GM12865 (cell line): ENCODE measurements around the gene FAM13A.

Experiments used
- DNase-seq: peaks from one replicate; pipeline ENCODE4 v3.0.0; 2010; ENCODE audit warnings: low read depth
- H3K4me3 ChIP-seq: 2 replicates; pipeline ENCODE4 v1.5.1; 2011; ENCODE audit warnings: mild to moderate bottlenecking, low read depth, low read length, control low read depth
- CTCF ChIP-seq: IDR thresholded peaks from 2 replicates; pipeline ENCODE4 v1.5.1; 2011; ENCODE audit warnings: low read length, control low read depth, low read depth, inconsistent platforms; ENCODE audit not compliant: insufficient read depth; ENCODE audit errors: missing control alignments

Gene FAM13A

GRCh38 chr4:88953400-88953799 is 103.6 kb downstream of the FAM13A start:
- no peak for DNase-seq
- H3K4me3 ChIP-seq: no peak overlapping the region
- TF ChIP-seq CTCF: no peak

- TF ChIP-seq CTCF: no peak
- H3K4me3 ChIP-seq: no peak overlapping the region
- DNase-seq: no peak
Measured at GRCh38 chr4:88952081-88952480, 104.9 kb downstream of the FAM13A start.

GRCh38 chr4:88949605-88950004 is 107.4 kb downstream of the FAM13A start:
- H3K4me3 ChIP-seq: no peak overlapping the region
- TF ChIP-seq CTCF: no peak
- DNase-seq: no peak

- no peak overlapping the region for H3K4me3 ChIP-seq
- no peak for TF ChIP-seq CTCF
- no peak for DNase-seq
Measured at GRCh38 chr4:88940506-88940905, 116.5 kb downstream of the FAM13A start.

GRCh38 chr4:88939697-88940096 is 117.3 kb downstream of the FAM13A start:
- DNase-seq: no peak
- H3K4me3 ChIP-seq: no peak overlapping the region
- no peak for TF ChIP-seq CTCF

GRCh38 chr4:88938138-88938537 is 118.8 kb downstream of the FAM13A start:
- TF ChIP-seq CTCF: no peak
- no peak for DNase-seq
- H3K4me3 ChIP-seq: no peak overlapping the region

- no peak overlapping the region for H3K4me3 ChIP-seq
- no peak for DNase-seq
- no peak for TF ChIP-seq CTCF
Measured at GRCh38 chr4:88937081-88937480, 119.9 kb downstream of the FAM13A start.
